Ascending aorta (tissue), 2 donors: ENCODE results near the gene DCST2. TPM values are rescaled to one million over a fixed set of nuclear protein-coding genes. Genes with fewer than 3 reads are reported as not detected.
A peak's percentile ranks its signal among the peaks of the same experiment; 100 is the strongest.
"Not testable (repeated sequence)": the region's sequence is repeated elsewhere in the genome, so short reads cannot be mapped to it uniquely, and the experiment has no call there.

Experiments
- DNase-seq, 2 donors: peaks; one replicate each; pipeline ENCODE4 v3.0.0-alpha.2; 2019; ENCODE audit warnings: low spot score in 2 of 2
- H3K27ac ChIP-seq, 2 donors: fragments of 200-600 bp; sonication (generic); one replicate each; pipeline ENCODE4 v1.5.1; 2016 to 2017; ENCODE audit warnings: mild to moderate bottlenecking in 1 of 2
- H3K27me3 ChIP-seq: fragments of 200-600 bp; sonication (generic); one replicate; pipeline ENCODE4 v1.5.1; 2017
- H3K36me3 ChIP-seq, 2 donors: fragments of 200-600 bp; sonication (generic); one replicate each; pipeline ENCODE4 v1.5.1; 2016
- H3K4me1 ChIP-seq, 2 donors: fragments of 200-600 bp; sonication (generic); one replicate each; pipeline ENCODE4 v1.5.1; 2016 to 2017; ENCODE audit warnings: mild to moderate bottlenecking in 1 of 2
- H3K4me3 ChIP-seq, 2 donors: fragments of 200-600 bp; sonication (generic); one replicate each; pipeline ENCODE4 v1.5.1; 2016 to 2017; ENCODE audit warnings: mild to moderate bottlenecking in 1 of 2
- H3K9me3 ChIP-seq, 2 donors: fragments of 200-600 bp; sonication (generic); one replicate each; pipeline ENCODE4 v1.5.1; 2016
- intact Hi-C: fragments of 100-400 bp; cut with DNase I; formaldehyde crosslinking; loops from one replicate; pipeline ENCODE4 v1.15.1; 2023
- total RNA-seq: library from RNA; depleted of rRNA; stranded (reverse); fragments of >200 nt; gene quantifications from one replicate; pipeline ENCODE4 v1.1.0, GENCODE V29; 2016
- TF ChIP-seq, protein P1 (sequence below), 3 experiments: fragments of 200-600 bp in 2 of 3; fragments of 450-650 bp in 1 of 3; sonication (generic) in 2 of 3; IDR thresholded peaks; one replicate each; pipeline ENCODE4 v1.5.1; 2016 to 2019; ENCODE audit warnings: antibody characterized with exemption in 3 of 3, mild to moderate bottlenecking in 1 of 3, moderate library complexity in 1 of 3

Gene DCST2
- total RNA-seq, 1 donor from 2014 or later, result 0.64 TPM

DNA sequence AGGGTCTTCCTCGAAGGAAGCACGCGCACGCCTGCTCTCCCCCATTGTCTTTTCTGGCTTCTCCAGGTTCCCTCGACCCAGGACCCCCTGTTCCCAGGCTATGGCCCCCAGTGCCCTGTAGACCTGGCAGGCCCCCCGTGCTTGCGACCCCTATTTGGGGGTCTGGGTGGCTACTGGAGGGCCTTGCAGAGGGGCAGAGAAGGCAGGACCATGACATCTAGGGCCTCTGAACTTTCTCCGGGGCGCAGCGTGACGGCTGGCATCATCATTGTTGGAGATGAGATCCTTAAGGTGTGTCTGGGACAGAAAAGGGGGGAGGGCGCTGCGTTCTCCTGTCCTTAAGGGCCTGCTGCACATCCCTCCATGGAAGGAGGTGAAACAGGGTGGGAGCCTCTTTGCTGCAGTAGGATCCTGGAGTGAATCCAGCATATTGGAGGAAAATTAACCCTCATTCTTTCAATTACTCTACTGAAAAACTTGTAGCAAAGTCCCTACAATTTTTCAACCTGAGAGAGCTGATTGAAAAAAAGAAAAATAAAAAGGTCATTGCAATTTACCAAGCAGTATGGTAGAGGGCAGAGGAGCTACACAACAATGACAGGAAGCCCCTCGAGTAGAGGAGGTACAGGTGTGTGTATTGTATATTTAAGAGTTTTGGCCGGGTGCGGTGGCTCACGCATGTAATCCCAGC, 49.7 kb downstream of the DCST2 start:
- intact Hi-C loops, result loop anchor here (1.0 to 2.0 kb wide), 4 partner anchors 9 to 28 kb away; partner anchors contain the start of genes PBXIP1 and PYGO2
- H3K36me3 ChIP-seq, result peaks cover 14% of the 10 kb centered on the region in 2 donors
- peak overlapping the region; percentile 56 to 59 for H3K27ac ChIP-seq
- DNase-seq, result no peak
- no peaks in the 10 kb centered on the region for H3K9me3 ChIP-seq
- H3K4me3 ChIP-seq, result peak overlapping the region; percentile 58 to 84
- TF ChIP-seq, protein P1, sequence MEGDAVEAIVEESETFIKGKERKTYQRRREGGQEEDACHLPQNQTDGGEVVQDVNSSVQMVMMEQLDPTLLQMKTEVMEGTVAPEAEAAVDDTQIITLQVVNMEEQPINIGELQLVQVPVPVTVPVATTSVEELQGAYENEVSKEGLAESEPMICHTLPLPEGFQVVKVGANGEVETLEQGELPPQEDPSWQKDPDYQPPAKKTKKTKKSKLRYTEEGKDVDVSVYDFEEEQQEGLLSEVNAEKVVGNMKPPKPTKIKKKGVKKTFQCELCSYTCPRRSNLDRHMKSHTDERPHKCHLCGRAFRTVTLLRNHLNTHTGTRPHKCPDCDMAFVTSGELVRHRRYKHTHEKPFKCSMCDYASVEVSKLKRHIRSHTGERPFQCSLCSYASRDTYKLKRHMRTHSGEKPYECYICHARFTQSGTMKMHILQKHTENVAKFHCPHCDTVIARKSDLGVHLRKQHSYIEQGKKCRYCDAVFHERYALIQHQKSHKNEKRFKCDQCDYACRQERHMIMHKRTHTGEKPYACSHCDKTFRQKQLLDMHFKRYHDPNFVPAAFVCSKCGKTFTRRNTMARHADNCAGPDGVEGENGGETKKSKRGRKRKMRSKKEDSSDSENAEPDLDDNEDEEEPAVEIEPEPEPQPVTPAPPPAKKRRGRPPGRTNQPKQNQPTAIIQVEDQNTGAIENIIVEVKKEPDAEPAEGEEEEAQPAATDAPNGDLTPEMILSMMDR (IDR thresholded peaks at IDR 0.05), result no peak
- peaks cover 7 to 10% of the 10 kb centered on the region in 2 donors for H3K4me1 ChIP-seq
- H3K27me3 ChIP-seq, result no peaks in the 10 kb centered on the region

DNA sequence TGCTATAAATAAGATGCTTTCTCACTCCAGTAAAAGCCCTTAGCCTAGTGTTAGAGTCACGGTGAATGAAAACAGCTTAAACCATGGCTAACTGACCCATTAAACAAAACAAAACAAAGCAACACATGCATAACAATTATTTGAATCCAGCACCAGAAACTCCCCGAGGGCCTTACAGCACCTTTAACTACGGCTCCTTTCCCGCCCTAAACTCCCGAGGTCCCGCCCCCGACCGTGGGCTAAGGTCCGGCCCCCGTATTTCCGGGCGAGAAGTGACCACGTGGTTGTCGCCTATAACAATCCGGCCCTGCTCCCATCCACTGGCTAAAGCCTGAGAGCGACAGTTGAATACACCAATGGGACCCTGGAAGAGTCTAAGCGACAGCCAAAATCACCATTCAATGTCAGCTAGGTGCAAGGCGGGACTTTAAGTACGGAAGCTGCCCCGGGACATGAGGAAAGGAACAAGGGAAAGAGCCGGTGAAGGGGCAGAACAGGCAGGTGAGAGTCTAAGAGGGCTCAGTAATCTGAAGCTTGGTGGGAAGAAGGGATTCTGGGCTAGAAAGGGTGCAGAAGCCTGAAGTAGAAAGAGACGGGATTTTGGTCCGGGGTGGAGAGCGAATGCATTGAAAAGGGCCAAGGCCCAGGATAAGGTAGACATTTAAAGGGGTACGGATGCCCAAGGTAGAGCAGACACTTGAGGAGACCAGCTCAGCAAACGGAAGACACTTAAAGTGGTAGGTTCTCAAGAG, 50.5 kb downstream of the DCST2 start, which contains the start of gene FLAD1:
Gene FLAD1, plus strand, starts transcription at position 448 of the 752 bp plus-strand sequence. CDS start 351 bp downstream, outside the sequence.
- intact Hi-C loops, result loop anchor here (1.0 to 2.0 kb wide), 4 partner anchors 8 to 27 kb away; partner anchors contain the start of genes PBXIP1 and PYGO2
- Histone ChIP-seq H3K36me3 (peaks cover 10 to 11% of the 10 kb centered on the region in 2 donors), H3K27me3 (no peaks in the 10 kb centered on the region), H3K4me1 (peaks cover 7 to 10% of the 10 kb centered on the region in 2 donors), H3K27ac (peak within 1 kb of the TSS; percentile 56 to 59), H3K9me3 (no peaks in the 10 kb centered on the region), H3K4me3 (peak within 1 kb of the TSS; percentile 58 to 84)
- peak; percentile 97 to 99 for DNase-seq
- TF ChIP-seq, protein P1 (IDR thresholded peaks at IDR 0.05), result no peak

DNA sequence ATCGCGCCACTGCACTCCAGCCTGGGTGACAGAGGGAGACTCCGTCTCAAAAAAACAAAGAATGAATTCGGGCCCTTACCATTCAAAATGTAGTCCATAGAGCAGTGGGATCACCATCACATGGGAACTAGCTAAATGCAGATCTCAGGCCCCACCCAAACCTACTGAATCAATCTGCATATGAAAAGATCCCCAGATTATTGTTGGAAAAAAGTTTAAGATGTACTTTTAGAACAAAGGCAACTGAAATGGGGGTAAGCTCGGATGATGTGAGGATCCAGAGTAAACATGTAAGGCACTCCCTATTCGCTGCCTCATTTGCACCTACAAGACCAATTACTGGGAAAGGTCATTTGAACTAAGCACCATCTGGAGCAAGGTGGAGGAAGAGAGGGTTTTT, 51.2 kb downstream of the DCST2 start:
- TF ChIP-seq, protein P1 (IDR thresholded peaks at IDR 0.05), result no peak
- Histone ChIP-seq H3K36me3 (peaks cover 5% of the 10 kb centered on the region in 2 donors), H3K4me3 (peak overlapping the region in 1 of 2 donors; percentile 84), H3K4me1 (peaks cover 7 to 10% of the 10 kb centered on the region in 2 donors), H3K9me3 (no peaks in the 10 kb centered on the region), H3K27ac (no peak overlapping the region), H3K27me3 (no peaks in the 10 kb centered on the region)
- intact Hi-C loops, result loop anchor here (2.0 kb wide), 1 partner anchor 22 kb away; the partner anchor contains the start of gene PYGO2
- no peak for DNase-seq

DNA sequence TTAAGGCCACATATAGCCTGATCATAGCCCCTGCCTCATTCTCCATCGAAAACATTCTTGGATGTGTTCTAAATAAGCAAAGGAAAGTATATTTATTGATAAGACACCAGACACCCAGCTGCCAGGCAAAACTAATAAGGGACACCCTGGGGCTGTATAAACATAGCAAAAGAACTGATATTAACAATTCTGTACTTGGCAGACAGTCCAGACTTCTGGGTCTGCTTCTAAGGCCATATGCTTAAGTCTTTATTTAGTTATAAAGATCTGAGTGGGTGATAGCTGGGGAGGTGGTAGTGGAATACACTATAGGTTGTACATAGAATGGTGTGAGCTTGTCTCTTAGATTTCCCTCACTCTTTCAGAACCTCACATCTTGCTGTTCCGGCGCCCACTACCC, 55.2 kb downstream of the DCST2 start:
- intact Hi-C loops, result no loop called here
- TF ChIP-seq, protein P1 (IDR thresholded peaks at IDR 0.05), result no peak
- no peak overlapping the region for H3K27ac ChIP-seq
- peaks cover 2 to 5% of the 10 kb centered on the region in 2 donors for H3K4me1 ChIP-seq
- H3K9me3 ChIP-seq, result no peaks in the 10 kb centered on the region
- H3K27me3 ChIP-seq, result no peaks in the 10 kb centered on the region
- peaks cover 5% of the 10 kb centered on the region in 2 donors for H3K36me3 ChIP-seq
- H3K4me3 ChIP-seq, result no peak overlapping the region
- no peak for DNase-seq

DNA sequence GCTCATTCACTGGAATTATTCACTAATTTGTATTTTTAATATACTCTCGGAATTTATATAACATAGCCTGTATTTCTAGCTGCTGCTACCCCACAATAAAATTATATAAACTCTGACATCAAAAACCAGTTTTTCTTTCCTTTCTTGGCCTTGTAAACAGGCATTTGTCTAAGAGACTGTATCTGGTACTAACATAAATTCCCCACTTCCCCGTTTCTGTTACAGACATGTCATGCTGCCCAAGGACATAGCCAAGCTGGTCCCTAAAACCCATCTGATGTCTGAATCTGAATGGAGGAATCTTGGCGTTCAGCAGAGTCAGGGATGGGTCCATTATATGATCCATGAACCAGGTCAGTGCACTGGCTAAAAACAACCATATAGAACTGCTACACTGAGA, 55.8 kb downstream of the DCST2 start:
- intact Hi-C loops, result not testable (repeated sequence)

More for the DNA sequence above, 55.8 kb downstream of the DCST2 start:
- not testable (repeated sequence) for H3K4me3 ChIP-seq, H3K36me3 ChIP-seq, H3K27ac ChIP-seq, H3K9me3 ChIP-seq, H3K27me3 ChIP-seq, H3K4me1 ChIP-seq, DNase-seq
